Muscle layer of duodenum (tissue), 2 donors: ENCODE data around the gene RAPGEF4.
A peak's percentile ranks its signal among the peaks of the same experiment; 100 is the strongest.

ENCODE experiments used
- H3K27ac ChIP-seq: one replicate; pipeline ENCODE4 v1.7.0; 2013; ENCODE audit warnings: mild to moderate bottlenecking, low read length
- H3K27me3 ChIP-seq: one replicate; pipeline ENCODE4 v1.7.0; 2013; ENCODE audit warnings: low read depth, mild to moderate bottlenecking, control low read depth, low read length
- H3K36me3 ChIP-seq, 2 donors: one replicate each; pipeline ENCODE4 v1.7.0; 2013; ENCODE audit warnings: low read length in 2 of 2, control low read depth in 1 of 2, mild to moderate bottlenecking in 1 of 2; ENCODE audit not compliant: insufficient read depth in 2 of 2, control insufficient read depth in 1 of 2
- H3K4me1 ChIP-seq, 2 donors: one replicate each; pipeline ENCODE4 v1.7.0; 2013; ENCODE audit warnings: low read length in 2 of 2, mild to moderate bottlenecking in 2 of 2, control low read depth in 1 of 2, moderate library complexity in 1 of 2; ENCODE audit not compliant: insufficient read depth in 2 of 2, control insufficient read depth in 1 of 2
- H3K4me3 ChIP-seq, 2 donors: one replicate each; pipeline ENCODE4 v1.7.0; 2013; ENCODE audit warnings: low read length in 2 of 2, low read depth in 1 of 2, mild to moderate bottlenecking in 1 of 2
- H3K9me3 ChIP-seq, 2 donors: one replicate each; pipeline ENCODE4 v1.7.0; 2013; ENCODE audit warnings: low read length in 2 of 2, control low read depth in 1 of 2, mild to moderate bottlenecking in 1 of 2; ENCODE audit not compliant: control insufficient read depth in 1 of 2
- donor health status: healthy.

RAPGEF4 gene

DNA sequence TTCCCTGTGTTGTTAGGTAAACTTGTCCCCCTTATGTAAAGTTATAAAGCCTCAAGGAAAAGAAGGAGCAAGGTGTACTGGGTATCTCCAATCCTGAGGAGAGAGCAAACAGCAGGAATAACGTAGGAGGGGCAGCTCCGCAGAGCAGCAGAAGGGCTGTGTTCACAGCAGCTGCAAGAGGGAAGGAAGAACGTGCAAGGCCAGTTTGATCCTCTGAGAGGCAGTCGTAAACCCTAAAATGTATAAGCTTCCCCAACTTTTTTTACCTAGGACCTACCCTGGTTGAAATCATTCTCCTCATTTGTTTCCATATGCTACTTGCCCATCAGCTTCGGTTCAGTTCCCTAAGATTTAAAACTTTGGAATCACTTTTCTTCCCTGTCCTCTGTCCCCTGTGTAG lies 288.1 kb downstream of the RAPGEF4 start:
- Histone ChIP-seq H3K4me1 (peaks cover 0 to 11% of the 10 kb centered on the region in 2 donors), H3K36me3 (no peaks in the 10 kb centered on the region), H3K9me3 (no peaks in the 10 kb centered on the region), H3K27ac (no peak overlapping the region), H3K27me3 (no peaks in the 10 kb centered on the region), H3K4me3 (no peak overlapping the region)

DNA sequence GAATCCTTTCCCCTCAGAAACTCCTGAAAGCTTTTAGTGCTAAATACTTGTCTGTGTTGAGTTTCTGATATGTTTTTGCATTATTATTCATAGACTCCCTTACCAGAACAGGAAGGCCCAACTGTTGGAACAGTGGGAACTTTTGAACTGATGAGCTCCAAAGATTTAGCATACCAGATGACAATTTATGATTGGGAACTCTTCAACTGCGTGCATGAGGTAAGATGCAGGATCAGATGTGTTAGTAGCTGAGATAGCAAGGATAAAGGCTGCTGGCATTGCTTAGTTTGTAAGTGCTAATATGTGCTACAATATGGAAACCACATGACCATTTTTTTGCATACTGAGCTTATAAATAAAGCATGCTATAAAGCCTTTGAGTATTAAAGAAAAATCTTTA lies 290.8 kb downstream of the RAPGEF4 start:
- no peaks in the 10 kb centered on the region for H3K27me3 ChIP-seq
- H3K36me3 ChIP-seq = no peaks in the 10 kb centered on the region
- H3K4me3 ChIP-seq = no peak overlapping the region
- no peaks in the 10 kb centered on the region for H3K9me3 ChIP-seq
- H3K4me1 ChIP-seq = peaks cover 0 to 11% of the 10 kb centered on the region in 2 donors
- H3K27ac ChIP-seq = no peak overlapping the region

DNA sequence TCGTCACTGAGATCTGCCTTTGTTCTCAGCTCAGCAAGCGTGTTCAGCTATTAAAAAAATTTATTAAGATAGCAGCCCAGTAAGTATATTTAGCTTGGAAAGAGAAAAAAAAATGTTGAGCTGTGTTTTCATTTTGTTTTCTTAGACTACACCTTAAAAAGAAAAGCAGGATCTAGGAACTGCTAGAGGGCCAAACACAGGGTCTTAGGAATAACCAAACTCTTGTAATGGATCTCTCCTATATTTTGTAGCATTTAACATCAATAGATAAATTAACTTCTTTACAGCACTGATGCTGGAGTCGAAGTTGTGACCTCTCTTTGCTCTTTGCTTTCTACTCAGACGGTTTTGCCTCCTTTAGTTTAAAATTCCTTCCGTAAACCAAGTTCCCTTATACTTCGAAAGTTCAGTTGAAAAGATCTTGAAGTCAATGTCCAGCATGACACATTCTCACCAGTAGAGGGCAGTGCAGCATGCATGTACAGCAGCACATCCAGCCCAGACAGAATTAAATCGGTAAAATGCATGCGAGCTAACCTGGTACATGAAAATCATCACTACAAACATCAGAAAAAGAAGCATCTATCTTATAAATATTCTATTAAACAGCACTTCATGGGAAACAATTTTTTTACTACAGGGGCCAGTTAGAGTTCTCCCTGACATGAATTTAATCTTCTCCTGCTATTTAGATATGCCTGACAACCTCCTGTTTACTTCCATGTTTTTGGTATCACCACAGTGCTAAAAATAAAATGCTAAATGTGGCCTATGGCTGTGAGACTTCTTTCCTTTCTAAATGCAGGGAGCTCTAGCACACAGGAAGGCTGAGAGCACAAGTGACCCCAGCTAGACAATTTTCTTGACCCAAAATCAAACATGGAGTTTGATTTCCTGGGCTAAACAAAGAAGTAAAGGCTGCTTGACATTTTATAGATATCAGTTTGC lies 291.8 kb downstream of the RAPGEF4 start:
- Histone ChIP-seq H3K9me3 (no peaks in the 10 kb centered on the region), H3K27me3 (no peaks in the 10 kb centered on the region), H3K4me1 (peaks cover 0 to 11% of the 10 kb centered on the region in 2 donors), H3K4me3 (no peak overlapping the region), H3K27ac (peak overlapping the region; percentile 64), H3K36me3 (no peaks in the 10 kb centered on the region)

DNA sequence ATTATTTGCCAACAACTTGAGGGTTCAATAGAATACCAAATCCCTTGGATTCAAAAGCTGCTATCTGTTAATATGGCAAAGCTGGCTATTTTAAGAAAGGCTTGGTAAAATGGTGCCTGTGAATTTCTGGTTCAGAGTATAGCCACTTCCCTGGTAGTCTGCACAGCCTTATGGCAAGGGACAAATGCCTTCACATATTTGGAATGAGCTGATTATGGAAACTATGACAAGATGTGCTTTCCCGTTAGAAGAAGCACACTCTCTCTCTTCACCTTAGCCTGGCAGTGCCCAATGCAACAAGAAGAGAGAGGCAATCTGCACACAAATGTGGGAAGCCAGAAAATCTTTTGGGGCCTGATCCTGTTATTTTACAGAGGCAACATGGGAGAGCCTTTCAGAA lies 292.5 kb downstream of the RAPGEF4 start:
- H3K27ac ChIP-seq = peak overlapping the region; percentile 64
- peaks cover 0 to 11% of the 10 kb centered on the region in 2 donors for H3K4me1 ChIP-seq
- no peaks in the 10 kb centered on the region for H3K36me3 ChIP-seq
- no peaks in the 10 kb centered on the region for H3K9me3 ChIP-seq
- H3K4me3 ChIP-seq = no peak overlapping the region
- no peaks in the 10 kb centered on the region for H3K27me3 ChIP-seq

DNA sequence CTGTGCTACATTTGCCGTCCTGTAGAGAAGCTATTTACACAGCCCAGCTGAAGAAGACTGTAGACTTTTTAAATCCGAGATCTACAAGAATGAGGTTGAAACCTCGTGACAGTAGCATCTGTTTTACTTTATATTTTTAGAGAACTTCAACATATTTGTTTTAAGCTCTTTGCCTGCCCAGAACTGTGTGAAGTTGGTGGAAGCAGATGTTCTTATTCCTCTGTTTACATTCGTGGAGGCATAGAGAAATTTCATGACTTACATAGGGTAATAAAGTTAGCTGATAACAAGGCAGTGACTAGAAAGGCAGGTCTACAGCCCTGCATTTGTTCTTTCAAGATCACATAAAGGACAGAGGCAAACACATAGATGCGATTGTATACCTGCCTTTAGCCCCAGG lies 293.0 kb downstream of the RAPGEF4 start:
- no peaks in the 10 kb centered on the region for H3K9me3 ChIP-seq
- H3K4me3 ChIP-seq = no peak overlapping the region
- H3K36me3 ChIP-seq = no peaks in the 10 kb centered on the region
- H3K27ac ChIP-seq = no peak overlapping the region
- peaks cover 0 to 11% of the 10 kb centered on the region in 2 donors for H3K4me1 ChIP-seq
- no peaks in the 10 kb centered on the region for H3K27me3 ChIP-seq

DNA sequence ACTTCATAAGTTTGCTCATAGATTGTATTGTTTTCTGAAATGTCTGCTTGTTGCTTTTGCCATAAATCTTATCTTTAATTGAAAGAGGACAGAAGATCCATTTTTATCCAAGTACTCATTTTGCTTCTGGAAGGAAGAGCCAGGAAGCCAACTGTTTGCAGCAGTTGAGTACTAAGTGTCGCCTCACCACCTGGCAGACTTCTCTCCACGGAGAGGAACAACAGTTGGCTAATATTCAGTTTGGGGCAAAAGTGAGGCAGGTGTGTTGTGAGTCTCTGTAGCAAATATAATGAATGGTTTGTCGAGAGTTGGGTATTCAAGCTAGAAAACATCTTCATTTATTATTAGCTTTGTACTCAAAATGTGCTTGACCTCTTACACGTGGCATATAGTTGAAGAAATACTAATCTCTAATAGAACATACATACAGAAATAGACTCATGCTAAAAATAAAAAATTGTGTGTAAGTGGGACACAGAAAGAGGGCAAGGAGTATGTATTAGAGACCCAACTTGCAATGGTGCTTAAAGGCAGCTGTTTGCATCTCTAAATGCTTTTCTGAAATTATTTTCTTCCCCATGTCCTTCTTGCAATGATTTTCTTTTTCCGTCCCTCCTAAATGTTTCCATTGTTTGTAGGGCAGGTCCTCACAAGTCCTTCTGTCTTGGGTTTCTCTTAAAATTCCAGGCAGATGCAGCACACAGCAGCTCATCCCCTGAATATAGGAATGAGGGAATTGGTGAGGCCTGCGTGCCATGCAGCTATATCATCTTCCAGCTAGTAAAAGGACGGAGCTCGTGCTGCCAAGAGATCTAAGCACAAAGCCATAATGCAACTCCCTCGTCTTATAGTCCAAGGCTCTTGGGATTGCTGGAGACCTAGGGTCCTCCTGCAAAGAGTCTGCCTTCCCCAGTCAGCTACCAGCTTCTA lies 295.2 kb downstream of the RAPGEF4 start:
- H3K27ac ChIP-seq = no peak overlapping the region
- no peaks in the 10 kb centered on the region for H3K36me3 ChIP-seq
- peaks cover 0 to 11% of the 10 kb centered on the region in 2 donors for H3K4me1 ChIP-seq
- H3K27me3 ChIP-seq = no peaks in the 10 kb centered on the region
- H3K4me3 ChIP-seq = no peak overlapping the region
- H3K9me3 ChIP-seq = no peaks in the 10 kb centered on the region

DNA sequence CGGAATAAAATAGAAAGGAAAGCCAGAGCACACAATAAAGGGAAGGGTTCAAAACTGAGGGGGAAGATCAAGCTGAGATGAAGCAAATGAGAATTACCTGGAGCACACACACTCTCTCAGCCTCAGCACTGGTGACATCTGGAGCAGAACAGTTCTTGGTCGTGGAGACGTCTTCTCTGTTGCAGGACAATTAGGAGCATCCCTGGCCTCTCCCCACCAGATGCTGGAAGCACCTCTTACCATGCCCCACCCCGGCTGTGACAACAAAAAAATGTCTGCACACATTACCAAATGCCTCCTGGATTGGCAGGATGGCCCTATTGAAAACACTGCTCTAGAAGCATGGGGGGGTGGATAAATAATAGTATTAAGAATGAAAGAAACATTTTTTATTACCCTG lies 296.4 kb downstream of the RAPGEF4 start:
- no peaks in the 10 kb centered on the region for H3K27me3 ChIP-seq
- peaks cover 0 to 11% of the 10 kb centered on the region in 2 donors for H3K4me1 ChIP-seq
- H3K36me3 ChIP-seq = no peaks in the 10 kb centered on the region
- H3K4me3 ChIP-seq = no peak overlapping the region
- H3K9me3 ChIP-seq = no peaks in the 10 kb centered on the region
- H3K27ac ChIP-seq = no peak overlapping the region

DNA sequence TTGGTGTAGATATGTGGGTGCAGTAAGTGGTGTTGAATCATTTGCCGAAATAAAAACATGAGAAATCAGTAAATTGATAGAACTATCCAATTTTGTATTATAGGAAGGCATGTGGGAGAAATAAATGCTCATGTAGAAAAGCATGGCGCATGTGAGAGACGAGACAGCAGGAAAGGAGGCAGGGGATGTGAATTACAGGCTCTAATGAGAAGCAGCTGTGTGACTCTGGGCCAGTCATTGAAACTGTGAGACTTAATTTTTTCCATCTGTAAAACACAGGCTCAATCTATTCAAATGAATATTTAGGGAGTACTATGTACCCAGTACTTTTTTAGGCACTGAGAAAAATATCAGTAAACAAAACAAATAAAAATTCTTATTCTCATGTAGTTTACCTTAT lies 297.4 kb downstream of the RAPGEF4 start:
- H3K4me1 ChIP-seq = peaks cover 0 to 5% of the 10 kb centered on the region in 2 donors

DNA sequence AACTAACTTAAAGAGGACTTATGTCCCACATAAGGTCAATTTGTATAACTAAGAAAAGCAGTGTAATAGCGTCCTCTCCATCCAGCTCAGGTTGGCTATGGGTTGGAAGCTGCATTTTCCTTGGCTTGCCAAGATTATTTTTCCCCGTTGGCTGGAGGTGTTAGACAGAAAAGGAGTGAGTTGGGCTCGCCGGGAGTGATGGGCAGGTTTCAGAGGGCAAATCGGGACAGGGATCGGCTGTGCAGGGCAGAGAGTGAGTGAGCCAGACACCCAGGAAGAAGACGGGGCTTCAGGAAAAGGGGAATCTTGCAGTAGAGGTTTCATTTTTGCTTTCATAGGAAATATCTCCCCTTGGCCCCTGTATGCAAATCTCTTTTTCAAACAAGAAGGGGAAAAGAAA lies 298.5 kb downstream of the RAPGEF4 start:
- no peaks in the 10 kb centered on the region for H3K36me3 ChIP-seq
- H3K9me3 ChIP-seq = no peaks in the 10 kb centered on the region
- H3K27ac ChIP-seq = no peak overlapping the region
- no peaks in the 10 kb centered on the region for H3K4me1 ChIP-seq
- H3K4me3 ChIP-seq = no peak overlapping the region
- no peaks in the 10 kb centered on the region for H3K27me3 ChIP-seq

More for the DNA sequence above, 297.4 kb downstream of the RAPGEF4 start:
- Histone ChIP-seq H3K9me3 (no peaks in the 10 kb centered on the region), H3K4me3 (no peak overlapping the region), H3K36me3 (no peaks in the 10 kb centered on the region), H3K27ac (no peak overlapping the region), H3K27me3 (no peaks in the 10 kb centered on the region)

DNA sequence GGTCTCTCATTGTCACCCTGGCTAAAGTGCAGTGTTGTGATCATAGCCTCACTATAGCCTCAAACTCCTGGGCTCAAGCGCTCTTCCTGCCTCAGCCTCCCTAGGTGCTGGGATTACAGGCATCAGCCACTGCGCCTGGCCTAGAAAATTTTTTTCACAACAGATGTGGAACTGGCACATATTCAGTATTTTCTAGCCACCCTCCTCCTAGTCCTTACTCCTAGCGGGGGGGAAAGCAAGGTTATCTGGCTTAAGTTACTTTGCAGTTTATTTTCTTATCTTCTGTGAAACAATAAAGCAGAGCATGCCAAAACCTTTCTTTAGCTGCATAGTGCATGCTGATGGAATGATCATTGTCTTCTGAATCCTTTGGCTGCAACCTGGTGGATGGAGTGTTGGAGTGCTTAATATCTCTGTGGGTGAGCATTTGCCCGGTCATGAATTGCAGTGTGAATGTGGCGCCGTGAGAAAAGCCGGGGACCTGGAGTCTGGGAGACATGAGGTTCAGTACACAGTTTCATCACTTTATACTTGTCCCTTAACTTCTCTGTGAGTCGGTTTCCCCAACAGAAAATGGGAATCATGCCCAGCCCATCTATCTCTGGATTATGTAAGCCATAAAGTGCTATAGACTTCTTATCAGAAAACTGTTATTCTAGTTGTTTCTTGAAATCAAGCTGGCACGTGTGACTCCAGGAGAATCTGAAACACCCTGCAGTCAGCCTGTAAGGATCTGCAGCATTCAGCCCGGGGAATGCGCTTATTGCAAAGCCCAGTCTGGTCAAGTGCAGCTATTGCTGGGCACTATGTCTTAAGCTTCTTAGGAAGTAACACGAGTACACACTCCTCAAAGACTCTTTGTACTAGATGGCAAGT lies 301.8 kb downstream of the RAPGEF4 start:
- H3K9me3 ChIP-seq = no peaks in the 10 kb centered on the region
- H3K27ac ChIP-seq = no peak overlapping the region
- H3K4me3 ChIP-seq = no peak overlapping the region
- no peaks in the 10 kb centered on the region for H3K27me3 ChIP-seq
- H3K4me1 ChIP-seq = no peaks in the 10 kb centered on the region
- no peaks in the 10 kb centered on the region for H3K36me3 ChIP-seq
